PC-9 (cell line): ENCODE data around the gene DNAI2. TPM values are rescaled to one million over a fixed set of nuclear protein-coding genes. Genes with fewer than 3 reads are reported as not detected.

Experiments used
- BruUV-seq: library from RNA; stranded (reverse); fragments of 400-500 nt; replicated peaks from 2 replicates; lab custom pipeline; 2021; lab: Mats Ljungman, UMichigan
- CTCF ChIA-PET: fragments of 300-600 bp; sonication (Branson Sonifier 250); formaldehyde crosslinking; loops from one replicate; lab custom pipeline; 2022; ENCODE audit warnings: antibody characterized with exemption; lab: Charles Lee
- POLR2A ChIA-PET: fragments of 300-600 bp; sonication (Branson Sonifier 250); formaldehyde crosslinking; loops from one replicate; lab custom pipeline; 2022; ENCODE audit warnings: antibody characterized with exemption; ENCODE audit not compliant: unreplicated experiment; lab: Charles Lee
- DNase-seq, 2 experiments: peaks; one replicate each; pipeline versions ENCODE4 v3.0.0 to v3.0.0-alpha.2; 2015 to 2022; ENCODE audit warnings: mixed read lengths in 1 of 2
- H2AFZ ChIP-seq: fragments of 200-600 bp; sonication (generic); 2 replicates; pipeline ENCODE4 v1.8.1; 2017; ENCODE audit warnings: antibody characterized with exemption
- H3F3A ChIP-seq: fragments of 200-600 bp; sonication (generic); 2 replicates; pipeline ENCODE4 v1.8.1; 2017; ENCODE audit warnings: antibody characterized with exemption, mild to moderate bottlenecking, low read depth; ENCODE audit not compliant: insufficient read depth
- H3K27ac ChIP-seq: fragments of 200-600 bp; sonication (generic); 2 replicates; pipeline ENCODE4 v1.6.1; 2016; ENCODE audit warnings: mixed run types
- H3K27me3 ChIP-seq: fragments of 200-600 bp; sonication (generic); 2 replicates; pipeline ENCODE4 v1.6.1; 2016; ENCODE audit warnings: low read depth, mixed run types; ENCODE audit not compliant: insufficient read depth
- H3K36me3 ChIP-seq: fragments of 200-600 bp; sonication (generic); 2 replicates; pipeline ENCODE4 v1.6.1; 2016; ENCODE audit warnings: low read depth, mixed run types
- H3K4me1 ChIP-seq: fragments of 200-600 bp; sonication (generic); replicated peaks from 2 replicates; pipeline ENCODE4 v1.6.1; 2016; ENCODE audit warnings: mixed run types; ENCODE audit not compliant: insufficient read depth
- H3K4me2 ChIP-seq: fragments of 200-600 bp; sonication (generic); 2 replicates; pipeline ENCODE4 v1.6.1; 2017; ENCODE audit warnings: mixed run types
- H3K4me3 ChIP-seq: fragments of 200-600 bp; sonication (generic); 2 replicates; pipeline ENCODE4 v1.6.1; 2016; ENCODE audit warnings: mixed run types
- H3K79me2 ChIP-seq: fragments of 200-600 bp; sonication (generic); 2 replicates; pipeline ENCODE4 v1.6.1; 2017; ENCODE audit warnings: low read depth, mixed run types
- H3K9me2 ChIP-seq: fragments of 200-600 bp; sonication (generic); 2 replicates; pipeline ENCODE4 v1.8.1; 2017; ENCODE audit warnings: mild to moderate bottlenecking; ENCODE audit not compliant: insufficient read depth
- H3K9me3 ChIP-seq: fragments of 200-600 bp; sonication (generic); 2 replicates; pipeline ENCODE4 v1.8.1; 2016; ENCODE audit warnings: low read depth; ENCODE audit not compliant: insufficient read depth
- H4K20me1 ChIP-seq: fragments of 200-600 bp; sonication (generic); 2 replicates; pipeline ENCODE4 v1.8.1; 2017; ENCODE audit not compliant: insufficient read depth
- CTCF ChIP-seq: fragments of 200-600 bp; sonication (generic); conservative IDR thresholded peaks from 2 replicates; pipeline ENCODE4 v1.6.1; 2017; ENCODE audit warnings: mixed run types, antibody characterized with exemption, mild to moderate bottlenecking, moderate library complexity
- EZH2 ChIP-seq: fragments of 200-600 bp; sonication (generic); IDR thresholded peaks from 2 replicates; pipeline ENCODE4 v1.8.0; 2017; ENCODE audit warnings: antibody characterized with exemption, low read depth
- intact Hi-C: fragments of 100-400 bp; cut with micrococcal nuclease; formaldehyde crosslinking; loops from one replicate; pipeline ENCODE4 v1.10.0; 2022; ENCODE audit not compliant: unreplicated experiment
- total RNA-seq: library from RNA; stranded (reverse); gene quantifications from 2 replicates; pipeline ENCODE4 v1.2.3, GENCODE V29; 2021

The DNAI2 gene
- total RNA-seq, 1 experiment from 2014 or later: not detected

DNA sequence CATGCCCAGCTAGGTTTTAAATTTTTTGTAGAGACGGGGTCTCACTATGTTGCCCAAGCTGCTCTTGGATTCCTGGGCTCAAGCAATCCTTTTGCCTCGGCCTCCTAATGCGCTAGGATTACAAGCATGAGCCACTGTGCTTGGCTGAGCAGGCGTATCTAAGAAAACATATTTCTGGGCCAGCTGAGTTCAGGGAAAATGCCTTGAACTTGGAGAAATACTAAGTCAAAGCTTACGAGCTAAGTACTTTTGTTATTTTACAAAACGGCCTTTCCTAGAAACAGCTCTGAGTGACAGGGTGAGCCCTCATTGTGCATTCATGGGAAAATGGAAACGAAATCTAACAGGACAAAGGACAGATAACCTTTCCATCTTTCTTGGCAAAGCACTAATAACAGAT is 24.7 kb downstream of the DNAI2 start:
- Histone ChIP-seq H2AFZ (no peak overlapping the region), H3K36me3 (no peaks in the 10 kb centered on the region), H4K20me1 (no peaks in the 10 kb centered on the region), H3K9me3 (no peaks in the 10 kb centered on the region), H3K4me2 (no peak overlapping the region), H3F3A (no peaks in the 10 kb centered on the region), H3K4me3 (no peak overlapping the region), H3K9me2 (no peaks in the 10 kb centered on the region), H3K4me1 (no peaks in the 10 kb centered on the region), H3K27me3 (peaks cover 43% of the 10 kb centered on the region), H3K27ac (no peak overlapping the region), H3K79me2 (no peaks in the 10 kb centered on the region)
- no peak for TF ChIP-seq EZH2
- no peak for TF ChIP-seq CTCF
- no TSS peak for BruUV-seq
- DNase-seq: no peak
- intact Hi-C loops: no loop called here
- CTCF ChIA-PET: no interaction called here
- POLR2A ChIA-PET: interaction anchor here (0.6 kb wide), 1 partner anchor 158 kb away, joined by 3 read pairs; no protein-coding TSS in a partner anchor

DNA sequence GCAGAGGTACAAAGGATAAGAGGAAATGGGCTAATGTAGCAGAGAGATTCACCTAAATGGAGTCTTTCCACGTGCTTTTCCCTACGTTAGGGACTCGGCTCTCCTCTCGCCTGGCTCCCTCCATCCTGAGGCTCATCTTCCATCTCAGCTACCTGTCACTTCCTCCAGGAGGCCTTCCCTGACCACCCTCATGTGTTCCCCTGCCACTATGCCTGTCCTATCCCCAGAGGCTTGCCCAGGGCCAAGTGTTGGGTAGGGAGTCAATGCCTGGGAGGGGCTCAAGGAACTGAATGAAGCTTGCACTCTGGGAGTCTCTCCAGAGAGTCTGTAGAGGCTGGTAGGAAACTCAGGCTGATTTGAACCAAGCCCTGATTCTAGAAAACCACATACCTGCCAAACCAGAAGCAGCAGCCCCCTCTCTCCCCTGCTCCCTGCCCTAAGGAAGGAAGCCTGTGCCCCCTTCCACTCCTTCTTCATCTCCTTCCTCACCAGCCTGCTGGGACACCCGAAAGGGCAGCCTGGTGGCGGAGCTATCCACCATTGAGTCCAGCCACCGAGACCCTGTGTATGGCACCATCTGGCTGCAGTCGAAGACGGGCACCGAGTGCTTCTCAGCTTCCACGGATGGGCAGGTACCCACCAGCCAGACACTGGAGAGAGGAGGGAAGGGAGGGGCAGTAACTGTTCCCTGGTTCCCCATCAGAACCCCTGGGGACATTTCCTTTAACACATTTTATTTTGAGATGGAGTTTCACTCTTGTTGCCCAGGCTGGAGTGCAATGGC is 25.4 kb downstream of the DNAI2 start:
- H3K4me2 ChIP-seq: no peak overlapping the region
- H3K9me3 ChIP-seq: no peaks in the 10 kb centered on the region
- ChIA-PET CTCF (no interaction called here), POLR2A (interaction anchor here (0.6 kb wide), 1 partner anchor 157 kb away, joined by 3 read pairs; no protein-coding TSS in a partner anchor)
- BruUV-seq: no TSS peak
- H3K79me2 ChIP-seq: no peaks in the 10 kb centered on the region
- H3K9me2 ChIP-seq: no peaks in the 10 kb centered on the region
- H3K27ac ChIP-seq: no peak overlapping the region
- intact Hi-C loops: loop anchor here (2.0 to 10.0 kb wide), 3 partner anchors 63 to 193 kb away; partner anchors contain the start of gene BTBD17
- TF ChIP-seq EZH2: no peak
- no peak for TF ChIP-seq CTCF
- no peaks in the 10 kb centered on the region for H3K36me3 ChIP-seq
- DNase-seq: no peak
- H2AFZ ChIP-seq: no peak overlapping the region
- H3K27me3 ChIP-seq: peaks cover 46% of the 10 kb centered on the region
- no peaks in the 10 kb centered on the region for H3F3A ChIP-seq
- no peaks in the 10 kb centered on the region for H3K4me1 ChIP-seq
- no peaks in the 10 kb centered on the region for H4K20me1 ChIP-seq
- no peak overlapping the region for H3K4me3 ChIP-seq

GRCh38 chr17:74303305-74303704 is 29.3 kb downstream of the DNAI2 start:
- H3K4me3 ChIP-seq: no peak overlapping the region
- BruUV-seq: no TSS peak
- ChIA-PET CTCF (no interaction called here), POLR2A (no interaction called here)
- no peaks in the 10 kb centered on the region for H3K9me2 ChIP-seq
- H3K27me3 ChIP-seq: peaks cover 64% of the 10 kb centered on the region
- H3K9me3 ChIP-seq: no peaks in the 10 kb centered on the region
- TF ChIP-seq CTCF (no peak), EZH2 (no peak)
- no peaks in the 10 kb centered on the region for H3K79me2 ChIP-seq
- H3K36me3 ChIP-seq: no peaks in the 10 kb centered on the region
- no peak overlapping the region for H2AFZ ChIP-seq
- H3K4me2 ChIP-seq: no peak overlapping the region
- H3K27ac ChIP-seq: no peak overlapping the region
- H4K20me1 ChIP-seq: no peaks in the 10 kb centered on the region
- H3F3A ChIP-seq: no peaks in the 10 kb centered on the region
- intact Hi-C loops: loop anchor here (5.0 to 10.0 kb wide), 2 partner anchors 59 to 151 kb away; partner anchors contain the start of gene BTBD17
- DNase-seq: no peak
- no peaks in the 10 kb centered on the region for H3K4me1 ChIP-seq
